ENCODE results near the gene DAD1.
A peak's percentile ranks its signal among the peaks of the same experiment; 100 is the strongest.

Gene DAD1

DNA sequence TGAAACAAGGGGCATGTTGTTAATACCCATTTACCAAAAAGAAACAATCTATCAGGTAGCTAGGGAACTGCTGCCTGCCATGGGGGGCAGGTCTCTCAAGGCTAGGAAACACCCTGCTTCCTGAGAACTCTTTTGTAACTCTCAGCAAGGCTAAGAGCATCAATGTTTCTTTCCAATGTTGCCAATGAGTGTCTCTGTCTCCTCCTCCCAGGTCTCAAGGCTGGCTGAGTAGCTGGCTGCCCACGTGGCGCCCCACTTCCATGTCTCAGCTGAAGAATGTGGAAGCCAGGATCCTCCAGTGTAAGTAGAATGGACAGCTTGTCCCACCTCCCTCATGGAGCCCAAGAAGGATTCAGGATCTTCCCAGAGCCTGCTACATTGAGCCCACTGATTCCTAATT is 12.4 kb upstream of the DAD1 start:
- TF ChIP-seq TAF1 (IDR thresholded peaks at IDR 0.05; ENCODE audit: low read depth, low read length) (no peak), POLR2A (IDR thresholded peaks at IDR 0.05; ENCODE audit: low read depth, low read length) (no peak), POU2F2 (IDR thresholded peaks at IDR 0.05; ENCODE audit: low read depth, low read length) (no peak), SPI1 (IDR thresholded peaks at IDR 0.05; ENCODE audit: low read depth, low read length) (no peak), POLR2AphosphoS5 (IDR thresholded peaks at IDR 0.05; ENCODE audit: low read depth, low read length) (no peak), PAX5 (IDR thresholded peaks at IDR 0.05; ENCODE audit: insufficient read depth, low read length, severe bottlenecking) (no peak)
- DNase-seq (ENCODE audit: insufficient read length, low spot score) (no peak), FAIRE-seq (no peak)

DNA sequence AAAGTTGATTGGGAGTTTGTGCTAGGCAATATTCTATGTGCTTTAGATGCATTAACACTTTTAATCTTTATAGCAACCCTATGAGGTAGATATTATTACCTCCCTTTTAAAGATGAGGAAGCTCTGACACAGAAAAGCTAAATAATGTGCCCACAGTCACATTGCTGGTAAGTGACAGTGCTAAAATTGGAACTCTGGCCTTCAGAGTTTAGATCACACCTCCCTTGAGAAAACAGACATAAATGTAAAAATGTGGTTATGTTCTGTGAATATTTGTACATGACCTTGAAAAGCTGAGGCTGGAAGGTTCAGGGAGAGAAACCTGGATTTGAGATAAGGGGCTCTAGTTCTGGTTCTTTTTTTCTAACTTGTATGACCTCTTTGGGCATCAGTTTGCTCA is 11.0 kb upstream of the DAD1 start:
- FAIRE-seq (no peak), DNase-seq (ENCODE audit: insufficient read length, low spot score) (no peak)
- TF ChIP-seq POLR2AphosphoS5 (IDR thresholded peaks at IDR 0.05; ENCODE audit: low read depth, low read length) (no peak), POLR2A (IDR thresholded peaks at IDR 0.05; ENCODE audit: low read depth, low read length) (no peak), POU2F2 (IDR thresholded peaks at IDR 0.05; ENCODE audit: low read depth, low read length) (no peak), SPI1 (IDR thresholded peaks at IDR 0.05; ENCODE audit: low read depth, low read length) (no peak), TAF1 (IDR thresholded peaks at IDR 0.05; ENCODE audit: low read depth, low read length) (no peak)

DNA sequence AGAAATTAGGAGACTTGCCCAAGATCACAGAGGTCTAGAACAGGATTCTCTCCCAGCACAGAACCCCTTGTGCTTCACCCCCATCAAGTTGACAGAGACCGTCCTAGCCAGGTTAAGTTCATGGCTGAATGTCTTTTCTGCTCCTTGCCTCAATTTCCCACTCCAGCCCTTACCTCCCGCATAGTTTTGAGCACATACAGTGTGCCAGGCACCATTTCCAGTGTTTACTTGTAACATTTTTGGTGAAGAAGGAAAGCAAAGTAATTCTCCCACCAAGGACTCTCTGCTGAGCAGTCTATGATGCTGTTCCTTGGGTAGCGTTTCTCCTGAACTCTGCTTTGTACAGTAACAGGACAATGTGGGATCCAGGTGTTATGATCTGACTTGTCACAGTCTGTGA is 10.3 kb upstream of the DAD1 start:
- FAIRE-seq (no peak), DNase-seq (ENCODE audit: insufficient read length, low spot score) (no peak)
- TF ChIP-seq TAF1 (IDR thresholded peaks at IDR 0.05; ENCODE audit: low read depth, low read length) (no peak), POU2F2 (IDR thresholded peaks at IDR 0.05; ENCODE audit: low read depth, low read length) (no peak), SPI1 (IDR thresholded peaks at IDR 0.05; ENCODE audit: low read depth, low read length) (no peak), PAX5 (IDR thresholded peaks at IDR 0.05; ENCODE audit: insufficient read depth, low read length, severe bottlenecking) (no peak), POLR2A (IDR thresholded peaks at IDR 0.05; ENCODE audit: low read depth, low read length) (no peak), POLR2AphosphoS5 (IDR thresholded peaks at IDR 0.05; ENCODE audit: low read depth, low read length) (no peak)

DNA sequence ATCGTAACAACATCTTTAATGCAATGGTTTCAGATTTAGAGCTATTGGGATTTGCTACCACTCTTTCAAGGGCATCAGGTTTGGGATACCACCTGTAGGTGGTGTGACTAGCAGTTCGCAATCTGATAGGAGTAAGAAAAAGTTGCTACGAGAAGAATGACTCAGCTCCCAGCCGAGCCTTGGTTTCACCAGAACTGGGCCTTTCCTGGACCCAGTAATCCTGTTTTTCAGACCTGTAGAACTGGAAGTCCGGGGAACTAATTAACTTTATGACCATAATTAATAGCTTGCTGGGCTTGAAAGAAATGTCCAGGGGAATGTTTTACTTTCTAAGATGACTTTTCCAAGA is 9.8 kb upstream of the DAD1 start:
- TF ChIP-seq POLR2AphosphoS5 (IDR thresholded peaks at IDR 0.05; ENCODE audit: low read depth, low read length) (no peak), TAF1 (IDR thresholded peaks at IDR 0.05; ENCODE audit: low read depth, low read length) (no peak), POLR2A (IDR thresholded peaks at IDR 0.05; ENCODE audit: low read depth, low read length) (no peak), SPI1 (IDR thresholded peaks at IDR 0.05; ENCODE audit: low read depth, low read length) (no peak), PAX5 (IDR thresholded peaks at IDR 0.05; ENCODE audit: insufficient read depth, low read length, severe bottlenecking) (no peak), POU2F2 (IDR thresholded peaks at IDR 0.05; ENCODE audit: low read depth, low read length) (no peak)
- peak; percentile 41 for FAIRE-seq
- DNase-seq (ENCODE audit: insufficient read length, low spot score), result no peak

DNA sequence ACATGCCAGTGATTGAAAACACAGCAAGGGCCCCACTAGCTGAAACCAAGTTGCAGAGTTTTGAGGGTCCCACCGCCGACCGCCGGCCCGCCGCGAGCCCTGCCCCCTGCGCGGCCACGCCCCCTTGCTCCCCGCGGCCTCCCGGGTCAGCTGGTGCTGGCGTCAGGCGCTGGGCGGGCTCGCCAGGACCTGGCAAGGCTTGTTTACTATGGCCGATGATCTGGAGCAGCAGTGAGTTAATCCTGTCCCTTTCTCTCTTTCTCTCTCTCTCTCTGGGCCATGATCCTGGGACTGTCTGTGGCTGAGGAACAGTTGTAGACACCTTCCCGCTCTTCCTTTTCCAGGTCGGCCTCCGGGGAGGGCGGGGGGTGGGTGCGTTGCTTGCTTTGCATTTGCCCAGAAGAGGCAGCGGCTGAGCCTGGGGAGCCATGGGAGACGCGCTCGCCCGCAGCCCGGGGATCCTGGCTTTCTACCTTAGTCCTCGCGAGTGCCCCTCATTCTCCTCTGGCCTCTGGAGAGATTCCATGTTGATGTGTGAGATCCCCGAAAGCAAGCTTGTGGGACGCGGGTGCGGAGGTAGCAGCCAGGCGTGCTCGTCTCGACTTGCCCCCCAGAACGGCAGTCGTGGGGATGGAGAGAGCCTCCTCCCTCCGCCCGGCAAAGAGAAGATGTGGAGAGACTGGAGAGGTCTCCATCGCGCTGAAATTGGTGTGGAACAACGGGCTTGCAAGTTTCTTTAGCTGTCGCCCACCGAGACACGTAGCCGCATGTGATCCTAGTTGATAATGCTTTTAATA is 9.3 kb upstream of the DAD1 start, which contains the start of gene ABHD4:
Gene ABHD4, plus strand, starts transcription at position 202 of the 797 bp plus-strand sequence. Its CDS starts 7 bp downstream, at position 209.
- TF ChIP-seq POLR2AphosphoS5 (IDR thresholded peaks at IDR 0.05; ENCODE audit: low read depth, low read length) (no peak), SPI1 (IDR thresholded peaks at IDR 0.05; ENCODE audit: low read depth, low read length) (no peak), PAX5 (IDR thresholded peaks at IDR 0.05; ENCODE audit: insufficient read depth, low read length, severe bottlenecking) (peak; percentile 55), POLR2A (IDR thresholded peaks at IDR 0.05; ENCODE audit: low read depth, low read length) (no peak), POU2F2 (IDR thresholded peaks at IDR 0.05; ENCODE audit: low read depth, low read length) (0 out of 2 replicates have a peak, but pooled peaks have one; percentile 22), TAF1 (IDR thresholded peaks at IDR 0.05; ENCODE audit: low read depth, low read length) (no peak)
- DNase-seq (ENCODE audit: insufficient read length, low spot score) (peak; percentile 76), FAIRE-seq (peak; percentile 72)

DNA sequence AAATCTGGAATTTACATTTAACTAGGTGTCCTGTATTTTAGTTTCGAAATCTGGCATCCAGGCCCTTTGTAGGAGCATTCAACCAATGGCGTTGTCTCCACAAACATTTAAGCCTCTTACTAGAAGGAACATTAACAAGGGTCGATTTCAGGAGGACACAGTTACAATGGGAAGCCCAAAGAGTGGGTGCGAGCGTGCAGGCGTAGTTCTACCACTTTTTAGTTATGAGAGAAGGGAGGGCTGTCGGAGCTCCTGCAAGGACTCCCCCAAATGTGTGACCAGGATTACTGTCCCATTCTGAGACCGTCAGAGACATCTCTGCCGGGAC is 8.7 kb upstream of the DAD1 start:
- DNase-seq (ENCODE audit: insufficient read length, low spot score) (no peak), FAIRE-seq (no peak)
- TF ChIP-seq POLR2A (IDR thresholded peaks at IDR 0.05; ENCODE audit: low read depth, low read length) (no peak), POLR2AphosphoS5 (IDR thresholded peaks at IDR 0.05; ENCODE audit: low read depth, low read length) (no peak), POU2F2 (IDR thresholded peaks at IDR 0.05; ENCODE audit: low read depth, low read length) (no peak)

DNA sequence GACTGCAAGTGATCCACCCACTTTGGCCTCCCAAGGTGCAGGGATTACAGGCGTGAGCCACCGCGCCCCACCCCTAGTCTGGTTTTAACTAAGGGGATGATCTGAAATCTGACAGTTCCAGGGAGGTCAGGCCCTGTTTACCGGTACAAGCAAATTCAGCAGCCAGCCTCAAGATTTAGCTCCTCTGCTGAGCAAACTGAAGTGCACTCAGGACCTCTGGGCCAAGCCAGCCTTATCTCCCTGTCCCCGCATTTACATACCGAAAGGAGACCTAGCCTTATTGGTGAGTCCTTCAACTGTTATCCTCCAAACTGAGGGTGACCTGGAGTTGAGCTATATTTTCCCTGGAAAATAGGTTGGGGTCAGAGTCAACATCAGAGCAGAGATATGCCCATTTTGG is 8.2 kb upstream of the DAD1 start:
- no peak for FAIRE-seq
- no peak for TF ChIP-seq PAX5 (IDR thresholded peaks at IDR 0.05; ENCODE audit: insufficient read depth, low read length, severe bottlenecking)
- no peak for TF ChIP-seq POLR2A (IDR thresholded peaks at IDR 0.05; ENCODE audit: low read depth, low read length)
- no peak for TF ChIP-seq POU2F2 (IDR thresholded peaks at IDR 0.05; ENCODE audit: low read depth, low read length)
- TF ChIP-seq TAF1 (IDR thresholded peaks at IDR 0.05; ENCODE audit: low read depth, low read length), result no peak
- no peak for TF ChIP-seq SPI1 (IDR thresholded peaks at IDR 0.05; ENCODE audit: low read depth, low read length)
- TF ChIP-seq POLR2AphosphoS5 (IDR thresholded peaks at IDR 0.05; ENCODE audit: low read depth, low read length), result no peak

DNA sequence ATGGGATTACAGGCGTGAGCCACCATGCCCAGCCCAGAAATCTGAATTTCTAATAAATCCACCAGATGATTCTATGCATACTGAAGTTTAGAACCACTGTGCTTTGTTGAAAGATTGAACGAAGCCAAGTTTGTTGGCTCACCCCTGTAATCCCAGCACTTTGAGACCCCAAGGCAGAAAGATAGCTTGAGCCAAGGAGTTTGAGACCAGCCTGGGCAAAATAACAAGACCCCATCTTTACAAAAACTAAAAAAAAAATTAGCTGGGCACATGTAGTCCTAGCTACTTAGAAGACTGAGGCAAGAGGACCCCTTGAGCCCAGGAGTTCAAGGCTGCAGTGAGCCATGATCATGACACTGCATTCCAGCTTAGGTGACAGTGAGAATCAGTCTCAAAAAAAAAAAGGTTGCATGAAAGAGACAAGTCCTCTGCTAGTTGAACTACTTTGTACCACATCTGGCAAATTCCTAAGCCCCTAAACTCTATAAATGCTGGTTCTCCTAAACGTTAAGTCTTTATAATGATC is 7.4 kb upstream of the DAD1 start:
- DNase-seq (ENCODE audit: insufficient read length, low spot score) (no peak), FAIRE-seq (no peak)
- no peak for TF ChIP-seq POLR2AphosphoS5 (IDR thresholded peaks at IDR 0.05; ENCODE audit: low read depth, low read length)
- no peak for TF ChIP-seq TAF1 (IDR thresholded peaks at IDR 0.05; ENCODE audit: low read depth, low read length)
- TF ChIP-seq PAX5 (IDR thresholded peaks at IDR 0.05; ENCODE audit: insufficient read depth, low read length, severe bottlenecking), result no peak
- no peak for TF ChIP-seq SPI1 (IDR thresholded peaks at IDR 0.05; ENCODE audit: low read depth, low read length)
- no peak for TF ChIP-seq POU2F2 (IDR thresholded peaks at IDR 0.05; ENCODE audit: low read depth, low read length)
- TF ChIP-seq POLR2A (IDR thresholded peaks at IDR 0.05; ENCODE audit: low read depth, low read length), result no peak

More for the DNA sequence above, 8.2 kb upstream of the DAD1 start:
- DNase-seq (ENCODE audit: insufficient read length, low spot score), result no peak

DNA sequence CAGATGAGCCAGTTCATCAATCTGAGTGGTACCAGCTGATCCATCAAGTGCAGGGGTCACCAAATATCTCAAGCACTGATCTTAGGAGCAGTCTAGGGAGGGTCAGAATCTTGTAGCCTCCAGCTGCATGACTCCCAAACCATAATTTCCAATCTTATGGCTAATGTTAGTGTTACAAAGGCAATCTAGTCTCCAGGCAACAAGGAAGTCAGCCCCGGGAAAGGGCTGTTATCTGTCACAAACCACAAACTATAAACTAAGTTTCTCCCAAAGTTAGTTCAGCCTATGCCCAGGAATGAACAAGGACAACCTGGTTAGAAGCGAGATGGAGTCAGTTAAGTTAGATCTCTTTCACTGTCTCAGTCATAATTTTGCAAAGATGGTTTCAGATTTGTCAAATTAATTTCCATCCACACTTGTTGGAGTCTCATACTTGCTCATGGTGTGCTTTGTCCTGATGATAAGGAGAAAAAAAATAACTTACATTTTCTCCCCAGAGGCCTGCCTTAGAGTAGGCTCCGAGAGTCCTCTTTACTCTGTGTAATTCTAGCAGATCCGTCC is 5.2 kb upstream of the DAD1 start:
- no peak for DNase-seq (ENCODE audit: insufficient read length, low spot score)
- no peak for FAIRE-seq
- TF ChIP-seq TAF1 (IDR thresholded peaks at IDR 0.05; ENCODE audit: low read depth, low read length) (no peak), POLR2AphosphoS5 (IDR thresholded peaks at IDR 0.05; ENCODE audit: low read depth, low read length) (no peak), POU2F2 (IDR thresholded peaks at IDR 0.05; ENCODE audit: low read depth, low read length) (no peak), PAX5 (IDR thresholded peaks at IDR 0.05; ENCODE audit: insufficient read depth, low read length, severe bottlenecking) (no peak), SPI1 (IDR thresholded peaks at IDR 0.05; ENCODE audit: low read depth, low read length) (no peak), POLR2A (IDR thresholded peaks at IDR 0.05; ENCODE audit: low read depth, low read length) (no peak)

Measured in GM12891 (cell line).